ENCODE results near the gene CDSN. TPM values are rescaled to one million over a fixed set of nuclear protein-coding genes. Genes with fewer than 3 reads are reported as not detected.
"Not testable (repeated sequence)": the region's sequence is repeated elsewhere in the genome, so short reads cannot be mapped to it uniquely, and the experiment has no call there.

The CDSN gene, protein sequence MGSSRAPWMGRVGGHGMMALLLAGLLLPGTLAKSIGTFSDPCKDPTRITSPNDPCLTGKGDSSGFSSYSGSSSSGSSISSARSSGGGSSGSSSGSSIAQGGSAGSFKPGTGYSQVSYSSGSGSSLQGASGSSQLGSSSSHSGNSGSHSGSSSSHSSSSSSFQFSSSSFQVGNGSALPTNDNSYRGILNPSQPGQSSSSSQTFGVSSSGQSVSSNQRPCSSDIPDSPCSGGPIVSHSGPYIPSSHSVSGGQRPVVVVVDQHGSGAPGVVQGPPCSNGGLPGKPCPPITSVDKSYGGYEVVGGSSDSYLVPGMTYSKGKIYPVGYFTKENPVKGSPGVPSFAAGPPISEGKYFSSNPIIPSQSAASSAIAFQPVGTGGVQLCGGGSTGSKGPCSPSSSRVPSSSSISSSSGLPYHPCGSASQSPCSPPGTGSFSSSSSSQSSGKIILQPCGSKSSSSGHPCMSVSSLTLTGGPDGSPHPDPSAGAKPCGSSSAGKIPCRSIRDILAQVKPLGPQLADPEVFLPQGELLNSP
- total RNA-seq, result not detected in 2 replicates

GRCh38 chr6:31120151-31120915 is at the start of gene CDSN:
TSS of gene CDSN (minus strand) at chr6:31120446. CDS start at chr6:31120419, 27 bp downstream.
- intact Hi-C loops (cut with micrococcal nuclease), result no loop called here

- intact Hi-C loops (cut with micrococcal nuclease), result no loop called here
Measured at GRCh38 chr6:31169123-31169857, 49.0 kb upstream of the CDSN start.

- intact Hi-C loops (cut with micrococcal nuclease), result no loop called here
Measured at GRCh38 chr6:31168606-31169005, 48.4 kb upstream of the CDSN start.

DNA sequence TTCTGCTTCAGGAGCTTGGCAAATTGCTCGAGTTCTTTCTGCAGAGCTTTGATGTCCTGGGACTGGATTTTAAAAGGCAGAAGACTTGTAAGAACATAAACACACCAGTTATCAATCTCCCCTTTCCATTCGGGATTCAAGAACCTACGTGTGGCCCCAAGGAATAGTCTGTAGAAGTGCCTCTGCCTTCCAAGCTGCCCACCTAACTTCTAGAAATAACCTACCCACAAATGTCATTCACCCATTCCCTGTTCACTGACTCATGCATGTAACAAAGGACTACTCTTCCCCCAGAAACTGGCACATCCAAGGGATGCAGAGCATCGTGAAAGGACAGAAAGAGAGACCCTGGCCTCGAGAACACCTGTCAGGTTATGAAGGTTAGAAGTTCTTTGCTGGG is 45.7 kb upstream of the CDSN start:
- intact Hi-C loops (cut with micrococcal nuclease), result no loop called here

DNA sequence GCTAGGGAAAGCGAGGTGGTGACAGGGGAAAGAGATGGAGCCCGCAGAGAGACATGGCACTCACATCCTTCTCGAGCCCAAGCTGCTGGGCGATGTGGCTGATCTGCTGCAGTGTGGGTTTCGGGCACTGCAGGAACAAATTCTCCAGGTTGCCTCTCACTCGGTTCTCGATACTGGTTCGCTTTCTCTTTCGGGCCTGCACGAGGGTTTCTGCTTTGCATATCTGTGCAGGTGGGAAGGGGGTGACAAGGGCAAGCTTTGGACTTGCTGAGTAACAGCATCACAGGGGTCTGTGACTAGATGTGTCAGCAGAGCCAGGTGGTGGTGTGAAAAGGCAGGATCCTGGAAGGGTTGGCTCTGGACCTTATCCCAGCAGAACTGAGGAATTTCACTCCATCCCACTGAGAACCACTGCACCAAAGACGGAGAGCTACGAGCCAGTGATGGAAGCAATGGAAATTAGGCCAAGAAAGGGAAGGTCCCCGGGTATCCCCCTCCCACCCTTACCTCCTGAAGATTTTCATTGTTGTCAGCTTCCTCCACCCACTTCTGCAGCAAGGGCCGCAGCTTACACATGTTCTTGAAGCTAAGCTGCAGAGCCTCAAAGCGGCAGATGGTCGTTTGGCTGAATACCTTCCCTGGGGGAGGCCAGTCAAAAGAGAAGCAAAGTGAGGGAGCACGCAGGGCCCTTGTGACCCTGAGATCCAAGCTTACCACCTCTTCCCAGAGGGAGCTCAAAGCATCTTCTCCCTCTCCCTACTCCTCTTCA is 45.0 kb upstream of the CDSN start:
- intact Hi-C loops (cut with micrococcal nuclease), result not testable (repeated sequence)

DNA sequence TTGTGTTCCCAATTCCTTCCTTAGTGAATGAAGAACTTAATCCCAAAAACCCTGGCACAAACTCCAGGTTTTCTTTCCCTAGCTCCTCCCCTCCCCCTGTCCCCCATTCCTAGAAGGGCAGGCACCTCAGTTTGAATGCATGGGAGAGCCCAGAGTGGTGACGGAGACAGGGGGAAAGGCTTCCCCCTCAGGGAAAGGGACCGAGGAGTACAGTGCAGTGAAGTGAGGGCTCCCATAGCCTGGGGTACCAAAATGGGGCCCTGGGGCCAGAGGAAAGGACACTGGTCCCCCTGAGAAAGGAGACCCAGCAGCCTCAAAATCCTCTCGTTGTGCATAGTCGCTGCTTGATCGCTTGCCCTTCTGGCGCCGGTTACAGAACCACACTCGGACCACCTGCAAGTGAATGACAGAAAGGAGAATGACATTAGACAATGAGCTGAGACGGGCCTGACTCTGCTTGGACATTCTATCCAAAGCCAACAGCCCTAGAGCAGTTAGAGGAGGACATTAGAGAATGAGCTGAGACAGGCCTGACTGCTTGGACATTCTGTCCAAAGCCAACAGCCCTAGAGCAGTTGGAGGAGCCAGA is 44.3 kb upstream of the CDSN start:
- intact Hi-C loops (cut with micrococcal nuclease), result not testable (repeated sequence)

DNA sequence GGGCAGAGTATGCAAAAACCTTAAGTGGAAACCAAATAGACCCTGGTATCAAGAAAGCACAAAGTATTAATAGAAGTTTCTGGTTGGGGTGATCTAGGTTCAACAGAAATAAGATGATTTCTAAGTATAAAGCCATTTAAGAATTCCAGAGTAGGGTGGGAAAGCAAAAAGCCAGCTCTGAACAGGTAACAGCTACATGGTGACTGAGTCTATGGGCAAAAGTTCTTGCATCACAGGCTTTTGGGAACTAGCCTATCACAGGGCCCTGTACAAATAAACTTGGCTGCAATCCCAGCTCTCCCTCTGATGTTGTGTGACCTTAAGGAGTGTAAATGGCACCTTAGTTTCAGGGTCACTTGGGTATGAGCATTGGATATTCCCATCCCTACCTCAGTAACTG is 43.7 kb upstream of the CDSN start:
- intact Hi-C loops (cut with micrococcal nuclease), result no loop called here

DNA sequence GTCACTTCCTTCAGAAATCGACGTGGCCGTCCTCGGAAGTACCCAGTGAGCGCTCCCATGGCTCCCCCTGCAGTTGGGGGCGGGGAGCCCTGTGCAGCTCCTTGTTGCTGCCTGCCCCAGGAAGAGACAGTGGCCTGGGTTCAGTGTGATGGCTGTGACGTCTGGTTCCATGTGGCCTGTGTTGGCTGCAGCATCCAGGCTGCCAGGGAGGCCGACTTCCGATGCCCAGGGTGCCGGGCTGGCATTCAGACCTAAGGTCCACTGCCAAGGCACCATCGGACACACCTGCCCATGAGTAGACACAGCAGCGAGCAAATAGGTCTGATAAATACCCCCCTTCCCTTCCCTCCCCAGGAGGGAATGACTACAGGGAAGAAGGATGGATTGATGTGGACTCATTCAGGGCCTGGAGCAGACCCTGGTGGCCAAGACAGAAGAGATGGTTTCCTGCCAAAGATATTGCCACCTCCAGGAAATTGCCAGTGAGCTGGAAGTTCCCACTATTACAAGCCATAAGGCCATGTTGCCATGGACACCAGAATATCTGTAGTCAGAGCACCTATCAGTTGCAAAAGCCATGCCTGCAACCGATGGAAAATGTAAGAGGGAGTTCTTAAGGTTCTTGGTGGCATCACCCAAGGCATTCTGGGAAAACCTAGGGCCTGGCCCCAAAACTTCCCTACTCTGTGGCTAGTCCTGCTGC is 42.4 kb upstream of the CDSN start:
- intact Hi-C loops (cut with micrococcal nuclease), result no loop called here

- intact Hi-C loops (cut with micrococcal nuclease), result no loop called here
Measured at GRCh38 chr6:31161216-31162126, 41.2 kb upstream of the CDSN start.

- intact Hi-C loops (cut with micrococcal nuclease), result loop anchor here (1.0 to 10.0 kb wide), 5 partner anchors 22 to 474 kb away; partner anchors contain the start of genes HLA-C and PPP1R18
Measured at GRCh38 chr6:31158863-31159855, 38.9 kb upstream of the CDSN start.

DNA sequence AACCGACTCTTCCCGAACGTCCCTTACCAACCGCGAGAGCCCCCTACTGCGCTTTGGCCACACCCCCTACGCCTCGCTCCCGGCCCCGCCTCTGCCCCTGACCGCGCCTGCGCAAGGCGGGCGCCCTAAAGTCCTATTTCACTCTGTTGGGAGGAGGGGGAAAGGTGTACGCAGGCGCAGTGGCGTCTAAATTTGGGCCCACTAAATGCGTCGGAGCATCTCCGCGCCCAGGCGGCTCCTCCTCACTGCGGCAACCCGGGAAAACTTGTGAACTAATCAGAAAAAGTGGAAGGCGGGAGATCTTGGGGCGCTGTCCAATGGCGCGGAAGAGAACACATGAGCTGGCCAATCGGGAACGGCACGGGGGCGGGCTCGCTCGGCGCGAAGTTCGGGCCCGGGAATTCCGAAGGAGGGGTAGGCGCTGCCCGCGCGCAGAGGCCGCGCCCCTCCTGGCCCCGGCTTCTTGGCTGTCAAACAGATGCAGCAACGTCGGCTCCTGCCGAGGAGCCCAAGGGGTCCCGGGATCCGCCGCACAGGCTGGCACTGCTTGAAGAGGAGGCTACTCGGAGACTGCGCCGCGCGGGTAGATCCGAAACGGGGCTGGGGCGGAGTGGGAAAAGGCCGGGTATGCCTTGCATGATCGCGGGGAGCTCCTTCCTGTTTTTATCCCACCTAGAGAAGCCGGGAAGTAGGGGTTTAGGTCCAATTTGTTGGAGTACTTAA is 38.1 kb upstream of the CDSN start, which contains the start of gene TCF19:
Gene TCF19 (plus strand): TSS at position 450 of the 723 bp plus-strand sequence. CDS start 881 bp downstream, outside the sequence.
- intact Hi-C loops (cut with micrococcal nuclease), result loop anchor here (1.0 to 10.0 kb wide), 5 partner anchors 21 to 474 kb away; partner anchors contain the start of genes HLA-C and PPP1R18

DNA sequence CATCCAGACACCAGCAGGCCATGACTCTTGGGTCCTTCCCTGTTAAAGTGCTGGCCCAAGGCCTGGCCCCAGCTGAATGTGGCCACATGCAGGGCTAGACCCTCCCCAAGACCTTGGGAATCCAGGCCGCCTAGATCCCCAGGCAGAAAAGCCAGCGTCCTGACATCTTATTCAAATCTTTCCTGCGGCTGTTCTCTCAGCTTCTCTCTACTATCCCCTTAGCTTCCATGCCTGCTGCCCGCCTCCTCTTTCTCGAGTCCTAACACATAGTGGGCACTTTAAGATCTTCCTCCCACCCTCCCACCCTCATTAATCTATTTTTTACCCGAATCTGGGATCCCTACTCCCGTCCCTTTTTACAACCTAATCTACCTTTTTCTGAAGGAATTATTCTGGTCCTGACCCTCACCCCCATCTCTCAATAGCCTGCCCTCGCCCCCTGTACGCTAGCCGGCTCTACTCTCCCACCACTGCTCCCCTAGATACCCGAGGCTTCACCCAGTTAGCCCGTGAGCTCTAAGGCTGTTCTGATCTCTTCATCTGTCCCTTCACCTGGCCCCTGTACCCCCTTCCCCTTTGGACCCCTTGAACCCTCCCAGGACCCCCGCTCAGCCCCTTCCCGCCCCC is 37.4 kb upstream of the CDSN start, which contains the start of gene CCHCR1:
Gene CCHCR1 (minus strand): TSS at position 290 of the 627 bp plus-strand sequence. CDS start 202 bp downstream, at position 88.
- intact Hi-C loops (cut with micrococcal nuclease), result loop anchor here (1.0 to 10.0 kb wide), 5 partner anchors 20 to 473 kb away; partner anchors contain the start of genes HLA-C and PPP1R18

- intact Hi-C loops (cut with micrococcal nuclease), result loop anchor here (10.0 kb wide), 1 partner anchor 472 kb away; the partner anchor contains the start of gene PPP1R18
Measured at GRCh38 chr6:31156641-31157040, 36.4 kb upstream of the CDSN start.

- intact Hi-C loops (cut with micrococcal nuclease), result loop anchor here (10.0 kb wide), 1 partner anchor 470 kb away; the partner anchor contains the start of gene PPP1R18
Measured at GRCh38 chr6:31154436-31154835, 34.2 kb upstream of the CDSN start.

DNA sequence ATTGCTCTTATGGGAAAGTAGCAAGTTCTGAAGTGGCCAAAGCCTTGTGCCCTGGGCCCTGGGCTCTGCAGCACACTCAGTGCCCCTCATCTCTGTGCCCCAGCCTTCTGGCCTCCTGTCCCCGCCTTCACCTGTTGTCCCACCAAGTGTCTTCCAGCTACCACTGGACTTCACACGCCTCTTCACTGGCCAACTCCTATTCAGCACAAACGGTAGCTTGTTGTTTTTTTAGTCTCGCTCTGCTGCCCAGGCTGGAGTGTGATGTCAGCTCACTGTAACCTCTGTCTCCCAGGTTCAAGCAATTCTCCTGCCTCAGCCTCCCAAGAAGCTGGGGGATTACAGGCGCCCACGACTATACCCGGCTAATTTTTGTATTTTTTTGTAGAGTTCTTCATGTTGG is 32.5 kb upstream of the CDSN start:
- intact Hi-C loops (cut with micrococcal nuclease), result loop anchor here (10.0 kb wide), 1 partner anchor 468 kb away; the partner anchor contains the start of gene PPP1R18

All from T-helper 2 cell treated with Interferon-gamma antibody and Interleukin-4, amounts not matched to agents 100 ng/mL and 5 ng/mL, for 36 hours (primary cell).